Fibroblast of pulmonary artery (primary cell): ENCODE results near the gene USP24.
"Not testable (repeated sequence)": the region's sequence is repeated elsewhere in the genome, so short reads cannot be mapped to it uniquely, and the experiment has no call there.

Experiments used
- DNase-seq: peaks from one replicate; pipeline ENCODE4 v3.0.0-alpha.2; 2010; ENCODE audit warnings: low read depth
- H3K4me3 ChIP-seq: replicated peaks from 2 replicates; pipeline ENCODE4 v1.5.1; 2011; ENCODE audit warnings: low read depth, mild to moderate bottlenecking, control low read depth, low read length, moderate library complexity
- CTCF ChIP-seq: IDR thresholded peaks from 2 replicates; pipeline ENCODE4 v1.5.1; 2011; ENCODE audit warnings: mild to moderate bottlenecking, control low read depth, low read length, inconsistent platforms; ENCODE audit errors: missing control alignments

USP24 gene

DNA sequence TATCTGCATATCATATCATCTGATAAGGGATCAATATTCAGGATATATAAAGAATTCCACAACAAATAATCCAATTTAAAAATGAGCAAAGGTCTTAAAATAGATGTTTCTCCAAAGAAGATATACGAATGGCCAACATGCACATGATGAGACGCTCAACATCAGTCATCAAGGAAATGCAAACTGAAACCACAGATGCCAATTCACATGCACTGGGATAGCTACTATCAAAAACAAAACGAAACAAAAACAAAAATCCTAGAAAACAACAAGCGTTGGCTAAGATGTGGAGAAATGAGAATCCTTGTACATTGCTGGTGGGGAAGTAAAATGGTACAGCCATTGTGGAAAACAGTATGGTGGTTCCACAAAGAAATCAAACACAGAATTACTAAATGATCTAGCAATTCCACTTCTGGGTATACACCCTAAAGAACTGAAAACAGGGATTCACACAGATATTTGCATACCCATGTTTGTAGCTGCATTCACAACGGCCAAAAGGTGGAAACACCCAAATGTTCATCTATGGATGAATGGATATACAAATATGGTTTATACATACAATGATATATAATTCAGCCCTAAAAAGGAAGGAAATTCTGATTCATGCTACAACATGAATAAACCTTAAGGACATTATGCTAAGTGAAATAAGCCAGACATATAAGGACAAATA is 96.4 kb downstream of the USP24 start:
- no peak for DNase-seq
- H3K4me3 ChIP-seq = no peak overlapping the region
- TF ChIP-seq CTCF = no peak

GRCh38 chr1:55117941-55118340 is 97.2 kb downstream of the USP24 start:
- no peak overlapping the region for H3K4me3 ChIP-seq
- DNase-seq = no peak
- TF ChIP-seq CTCF = no peak

GRCh38 chr1:55109005-55109404 is 106.2 kb downstream of the USP24 start:
- H3K4me3 ChIP-seq, DNase-seq: not testable (repeated sequence)

DNA sequence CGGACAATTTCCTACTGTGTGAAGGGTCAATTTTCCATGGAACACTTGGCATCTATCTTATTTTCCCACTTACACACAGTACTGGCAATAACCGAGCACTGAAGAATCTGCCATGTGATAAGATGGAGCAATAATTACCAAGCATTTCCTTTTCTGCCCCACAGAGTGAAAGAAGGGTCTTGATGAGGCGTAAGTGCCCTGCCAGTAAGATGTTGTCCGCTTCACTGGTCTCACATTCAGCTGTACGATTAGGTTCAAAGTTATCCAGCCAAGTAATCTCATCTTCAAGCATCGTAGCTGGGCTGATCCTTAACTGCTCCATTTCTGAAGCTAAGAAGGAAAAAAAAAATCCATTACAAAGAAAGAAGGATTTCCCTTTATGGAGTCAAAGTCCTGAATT is 108.1 kb downstream of the USP24 start:
- no peak for TF ChIP-seq CTCF
- DNase-seq = no peak
- H3K4me3 ChIP-seq = no peak overlapping the region

DNA sequence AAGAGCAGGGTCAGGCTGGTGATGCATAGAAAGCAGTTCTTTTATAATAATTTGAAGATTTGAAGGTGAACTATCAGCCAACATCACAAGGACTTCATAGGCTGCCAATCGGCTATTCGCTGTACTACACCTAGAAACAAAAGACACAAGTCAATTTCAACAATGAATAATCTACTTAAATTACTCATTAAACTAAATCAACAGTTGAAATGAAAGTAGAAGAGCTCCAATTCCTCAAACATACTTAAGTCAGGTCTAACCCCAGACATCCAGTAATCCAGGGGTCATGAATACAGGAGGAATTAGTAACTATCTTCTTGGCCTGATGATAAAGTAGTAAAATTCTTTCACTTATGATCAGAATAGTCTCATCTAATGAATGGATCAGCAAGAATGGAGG is 111.3 kb downstream of the USP24 start:
- no peak for DNase-seq
- TF ChIP-seq CTCF = no peak
- no peak overlapping the region for H3K4me3 ChIP-seq

DNA sequence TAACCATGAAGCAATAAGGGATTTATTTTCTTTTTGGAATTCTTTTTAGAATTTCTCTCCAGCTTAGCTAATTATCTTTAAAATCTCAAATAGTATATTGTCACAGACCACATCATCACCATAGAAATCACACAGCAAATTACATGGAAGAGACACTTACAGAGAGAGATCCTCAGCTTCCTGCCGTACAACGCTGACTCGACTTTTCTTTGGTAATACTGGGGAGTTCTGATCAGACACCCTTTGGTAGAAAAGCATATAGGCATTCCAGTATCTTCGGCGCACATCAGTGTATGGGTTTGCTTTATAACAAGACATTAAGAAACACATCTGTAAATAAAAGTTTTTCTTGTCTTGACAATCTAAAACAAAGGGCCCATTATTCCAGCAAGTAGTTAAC is 120.1 kb downstream of the USP24 start:
- H3K4me3 ChIP-seq = no peak overlapping the region
- no peak for DNase-seq
- no peak for TF ChIP-seq CTCF

GRCh38 chr1:55092475-55092874 is 122.7 kb downstream of the USP24 start:
- DNase-seq = no peak
- no peak overlapping the region for H3K4me3 ChIP-seq
- TF ChIP-seq CTCF = no peak
